ENCODE measurements around the gene MSH3. TPM values are rescaled to one million over a fixed set of nuclear protein-coding genes. Genes with fewer than 3 reads are reported as not detected.
A peak's percentile ranks its signal among the peaks of the same experiment; 100 is the strongest.

The MSH3 gene
- total RNA-seq, 1 donor from 2014 or later, result 13.0 TPM

- no peak for TF ChIP-seq CTCF (IDR thresholded peaks at IDR 0.05; ENCODE audit: unreplicated experiment)
- H3K4me3 Mint-ChIP-seq (ENCODE audit: unreplicated experiment), result no peak overlapping the region
- peaks cover 2% of the 10 kb centered on the region for H3K27me3 Mint-ChIP-seq (ENCODE audit: unreplicated experiment)
- peaks cover 21% of the 10 kb centered on the region for H3K4me1 Mint-ChIP-seq (ENCODE audit: unreplicated experiment)
- no peak overlapping the region for H3K27ac Mint-ChIP-seq (ENCODE audit: unreplicated experiment)
- no peaks in the 10 kb centered on the region for H3K36me3 Mint-ChIP-seq (ENCODE audit: low read depth, unreplicated experiment)
- no peaks in the 10 kb centered on the region for H3K9me3 Mint-ChIP-seq (ENCODE audit: unreplicated experiment)
- no peak for DNase-seq (ENCODE audit: low spot score)
Observed at GRCh38 chr5:80752427-80752826, 98.0 kb downstream of the MSH3 start.

- peaks cover 2% of the 10 kb centered on the region for H3K27me3 Mint-ChIP-seq (ENCODE audit: unreplicated experiment)
- H3K4me1 Mint-ChIP-seq (ENCODE audit: unreplicated experiment), result peaks cover 21% of the 10 kb centered on the region
- no peak for DNase-seq (ENCODE audit: low spot score)
- no peak overlapping the region for H3K27ac Mint-ChIP-seq (ENCODE audit: unreplicated experiment)
- H3K36me3 Mint-ChIP-seq (ENCODE audit: low read depth, unreplicated experiment), result peaks cover 4% of the 10 kb centered on the region
- H3K9me3 Mint-ChIP-seq (ENCODE audit: unreplicated experiment), result no peaks in the 10 kb centered on the region
- no peak overlapping the region for H3K4me3 Mint-ChIP-seq (ENCODE audit: unreplicated experiment)
- no peak for TF ChIP-seq CTCF (IDR thresholded peaks at IDR 0.05; ENCODE audit: unreplicated experiment)
Observed at GRCh38 chr5:80753712-80754111, 99.3 kb downstream of the MSH3 start.

GRCh38 chr5:80754900-80755299 lies 100.4 kb downstream of the MSH3 start:
- Mint-ChIP-seq H3K27me3 (ENCODE audit: unreplicated experiment) (no peaks in the 10 kb centered on the region), H3K4me3 (ENCODE audit: unreplicated experiment) (no peak overlapping the region), H3K9me3 (ENCODE audit: unreplicated experiment) (no peaks in the 10 kb centered on the region), H3K36me3 (ENCODE audit: low read depth, unreplicated experiment) (peaks cover 4% of the 10 kb centered on the region), H3K4me1 (ENCODE audit: unreplicated experiment) (peaks cover 21% of the 10 kb centered on the region), H3K27ac (ENCODE audit: unreplicated experiment) (no peak overlapping the region)
- TF ChIP-seq CTCF (IDR thresholded peaks at IDR 0.05; ENCODE audit: unreplicated experiment), result no peak
- no peak for DNase-seq (ENCODE audit: low spot score)

GRCh38 chr5:80755626-80756025 lies 101.2 kb downstream of the MSH3 start:
- Mint-ChIP-seq H3K9me3 (ENCODE audit: unreplicated experiment) (no peaks in the 10 kb centered on the region), H3K27me3 (ENCODE audit: unreplicated experiment) (no peaks in the 10 kb centered on the region), H3K36me3 (ENCODE audit: low read depth, unreplicated experiment) (peaks cover 4% of the 10 kb centered on the region), H3K4me3 (ENCODE audit: unreplicated experiment) (no peak overlapping the region), H3K4me1 (ENCODE audit: unreplicated experiment) (peaks cover 21% of the 10 kb centered on the region), H3K27ac (ENCODE audit: unreplicated experiment) (peak overlapping the region; percentile 46)
- TF ChIP-seq CTCF (IDR thresholded peaks at IDR 0.05; ENCODE audit: unreplicated experiment), result no peak
- DNase-seq (ENCODE audit: low spot score), result no peak

- no peaks in the 10 kb centered on the region for H3K27me3 Mint-ChIP-seq (ENCODE audit: unreplicated experiment)
- TF ChIP-seq CTCF (IDR thresholded peaks at IDR 0.05; ENCODE audit: unreplicated experiment), result no peak
Observed at GRCh38 chr5:80756292-80756691, 101.8 kb downstream of the MSH3 start.

More at GRCh38 chr5:80756292-80756691, 101.8 kb downstream of the MSH3 start:
- DNase-seq (ENCODE audit: low spot score), result no peak
- Mint-ChIP-seq H3K4me3 (ENCODE audit: unreplicated experiment) (no peak overlapping the region), H3K4me1 (ENCODE audit: unreplicated experiment) (peaks cover 21% of the 10 kb centered on the region), H3K36me3 (ENCODE audit: low read depth, unreplicated experiment) (peaks cover 4% of the 10 kb centered on the region), H3K9me3 (ENCODE audit: unreplicated experiment) (no peaks in the 10 kb centered on the region), H3K27ac (ENCODE audit: unreplicated experiment) (peak overlapping the region; percentile 38)
